NCI-H526 (cell line): Measurements from ENCODE around the gene CD6.

Experiments
- DNase-seq, 2 experiments: peaks; one replicate each; lab custom pipeline; 2025; lab: John Stamatoyannopoulos, UW

Gene CD6

GRCh38 chr11:60971520-60971919 is at the start of gene CD6:
Gene CD6, plus strand, starts transcription at chr11:60971680. Its CDS starts 186 bp downstream, at chr11:60971866.
- DNase-seq: no peak

- no peak for DNase-seq
These were observed 49.6 kb upstream of the CD6 start for GRCh38 chr11:60921777-60922335.

- no peak for DNase-seq
These were observed 48.6 kb upstream of the CD6 start for GRCh38 chr11:60922906-60923305.

- no peak for DNase-seq
These were observed 48.2 kb upstream of the CD6 start for GRCh38 chr11:60923326-60923725.

- DNase-seq: no peak
These were observed 47.7 kb upstream of the CD6 start for GRCh38 chr11:60923800-60924109.

GRCh38 chr11:60924110-60924905 is 47.2 kb upstream of the CD6 start, which contains the start of gene TMEM132A:
Gene TMEM132A, plus strand, starts transcription at chr11:60924460. Its CDS starts 174 bp downstream, at chr11:60924634.
- DNase-seq: peak; percentile 22 to 94

GRCh38 chr11:60924906-60925853 is 46.3 kb upstream of the CD6 start:
- peak in 1 of 2 experiments; percentile 52 for DNase-seq

- peak in 1 of 2 experiments; percentile 24 for DNase-seq
These were observed 45.6 kb upstream of the CD6 start for GRCh38 chr11:60925868-60926267.

- no peak for DNase-seq
These were observed 45.0 kb upstream of the CD6 start for GRCh38 chr11:60926500-60926899.

- DNase-seq: no peak
These were observed 44.4 kb upstream of the CD6 start for GRCh38 chr11:60927061-60927592.

- no peak for DNase-seq
These were observed 43.9 kb upstream of the CD6 start for GRCh38 chr11:60927600-60927999.

GRCh38 chr11:60928563-60929001 is 42.9 kb upstream of the CD6 start:
- no peak for DNase-seq

- no peak for DNase-seq
These were observed 41.7 kb upstream of the CD6 start for GRCh38 chr11:60929764-60930163.

GRCh38 chr11:60930394-60930793 is 41.1 kb upstream of the CD6 start:
- DNase-seq: no peak

- no peak for DNase-seq
These were observed 39.6 kb upstream of the CD6 start for GRCh38 chr11:60931917-60932316.

GRCh38 chr11:60932605-60933356 is 38.7 kb upstream of the CD6 start:
- DNase-seq: no peak

- DNase-seq: no peak
These were observed 37.9 kb upstream of the CD6 start for GRCh38 chr11:60933416-60934123.

GRCh38 chr11:60934124-60934789 is 37.2 kb upstream of the CD6 start:
- no peak for DNase-seq

GRCh38 chr11:60934790-60935605 is 36.5 kb upstream of the CD6 start:
- DNase-seq: no peak
